Left lobe of liver (tissue), 2 donors: ENCODE results near the gene ARFGAP1. TPM values are rescaled to one million over a fixed set of nuclear protein-coding genes. Genes with fewer than 3 reads are reported as not detected.

Experiments used
- ATAC-seq: fragments of 200-7000 bp; cut with Tn5 transposase; one replicate; pipeline ENCODE4 v1.9.1; 2020; ENCODE audit warnings: mild to moderate bottlenecking, moderate library complexity
- DNase-seq: peaks from one replicate; pipeline ENCODE4 v3.0.0-alpha.2; 2020; ENCODE audit warnings: low spot score
- total RNA-seq: library from RNA; stranded (reverse); gene quantifications from one replicate; pipeline ENCODE4 v1.2.1, GENCODE V29; 2021
- donor health status: DM: no; HTN: no; CAD: no; lungs with moderate emphysema.
- donor health status: DM: no; HTN: yes; CAD: no.

Gene ARFGAP1
- total RNA-seq, 1 donor from 2014 or later: 42.6 TPM

GRCh38 chr20:63258781-63259180, 13.8 kb upstream of the ARFGAP1 start:
- no peak for ATAC-seq
- DNase-seq: no peak

GRCh38 chr20:63259734-63260460, 12.7 kb upstream of the ARFGAP1 start:
- ATAC-seq (no peak), DNase-seq (no peak)

- no peak for ATAC-seq
- DNase-seq: no peak
These were observed 12.1 kb upstream of the ARFGAP1 start for GRCh38 chr20:63260521-63260920.

GRCh38 chr20:63261060-63261794, 11.4 kb upstream of the ARFGAP1 start:
- DNase-seq (no peak), ATAC-seq (no peak)

- DNase-seq: no peak
These were observed 10.7 kb upstream of the ARFGAP1 start for GRCh38 chr20:63261795-63262528.

GRCh38 chr20:63262836-63263235, 9.8 kb upstream of the ARFGAP1 start:
- DNase-seq (no peak), ATAC-seq (no peak)

More at GRCh38 chr20:63261795-63262528, 10.7 kb upstream of the ARFGAP1 start:
- ATAC-seq: no peak

GRCh38 chr20:63264000-63264399, 8.6 kb upstream of the ARFGAP1 start:
- ATAC-seq (no peak), DNase-seq (no peak)

- no peak for ATAC-seq
- no peak for DNase-seq
These were observed 8.1 kb upstream of the ARFGAP1 start for GRCh38 chr20:63264519-63264918.

GRCh38 chr20:63265891-63266515, 6.6 kb upstream of the ARFGAP1 start:
- ATAC-seq (no peak), DNase-seq (no peak)

- ATAC-seq (no peak), DNase-seq (no peak)
These were observed 4.9 kb upstream of the ARFGAP1 start for GRCh38 chr20:63267691-63268090.

GRCh38 chr20:63268256-63268655, 4.4 kb upstream of the ARFGAP1 start:
- ATAC-seq (no peak), DNase-seq (no peak)

GRCh38 chr20:63268671-63269439, 3.8 kb upstream of the ARFGAP1 start:
- ATAC-seq: no peak
- no peak for DNase-seq

GRCh38 chr20:63269724-63270123, 2.9 kb upstream of the ARFGAP1 start:
- no peak for ATAC-seq
- no peak for DNase-seq

- ATAC-seq (no peak), DNase-seq (no peak)
These were observed 1.8 kb upstream of the ARFGAP1 start for GRCh38 chr20:63270606-63271325.

GRCh38 chr20:63273059-63273579, 506 bp downstream of the ARFGAP1 start:
- DNase-seq: no peak

GRCh38 chr20:63273635-63274380, 1.2 kb downstream of the ARFGAP1 start:
- DNase-seq: no peak
- ATAC-seq: no peak

More at GRCh38 chr20:63273059-63273579, 506 bp downstream of the ARFGAP1 start:
- ATAC-seq: no peak

GRCh38 chr20:63274381-63275228, 2.0 kb downstream of the ARFGAP1 start:
- no peak for ATAC-seq
- no peak for DNase-seq

- DNase-seq: no peak
- no peak for ATAC-seq
These were observed 3.2 kb downstream of the ARFGAP1 start for GRCh38 chr20:63275825-63276224.
